Glutamatergic neuron (in vitro differentiated cells): Measurements from ENCODE around the gene UTRN. TPM values are rescaled to one million over a fixed set of nuclear protein-coding genes. Genes with fewer than 3 reads are reported as not detected.

Source experiments
- DNase-seq: peaks from one replicate; pipeline ENCODE4 v3.0.0; 2022
- H3K27ac Mint-ChIP-seq: one replicate; pipeline ENCODE4 v1.8.0; 2020; ENCODE audit warnings: mild to moderate bottlenecking, mixed read lengths, inconsistent platforms; ENCODE audit not compliant: unreplicated experiment
- H3K27me3 Mint-ChIP-seq: one replicate; pipeline ENCODE4 v1.8.0; 2020; ENCODE audit warnings: mild to moderate bottlenecking, moderate library complexity, mixed read lengths, inconsistent platforms; ENCODE audit not compliant: unreplicated experiment
- H3K36me3 Mint-ChIP-seq: one replicate; pipeline ENCODE4 v1.8.0; 2020; ENCODE audit warnings: mild to moderate bottlenecking, mixed read lengths, inconsistent platforms; ENCODE audit not compliant: unreplicated experiment
- H3K4me1 Mint-ChIP-seq: one replicate; pipeline ENCODE4 v1.8.0; 2020; ENCODE audit warnings: mild to moderate bottlenecking, low read depth, mixed read lengths, inconsistent platforms; ENCODE audit not compliant: unreplicated experiment
- H3K4me3 Mint-ChIP-seq: one replicate; pipeline ENCODE4 v1.8.0; 2020; ENCODE audit warnings: mild to moderate bottlenecking, mixed read lengths, inconsistent platforms; ENCODE audit not compliant: unreplicated experiment
- H3K9me3 Mint-ChIP-seq: one replicate; pipeline ENCODE4 v1.8.0; 2020; ENCODE audit warnings: mild to moderate bottlenecking, moderate library complexity, mixed read lengths, inconsistent platforms; ENCODE audit not compliant: unreplicated experiment
- CTCF ChIP-seq: fragments of 200-600 bp; sonication (generic); IDR thresholded peaks from one replicate; pipeline ENCODE4 v1.5.0; 2021; ENCODE audit not compliant: partially characterized antibody, unreplicated experiment
- total RNA-seq: library from RNA; stranded (reverse); fragmentation: NEBNext Ultra II Directional; extraction: Animal tissue kit (Norgen Biotek cat#: 25700); gene quantifications from one replicate; pipeline ENCODE4 v1.2.1, GENCODE V29; 2021; ENCODE audit not compliant: unreplicated experiment

Gene UTRN
- total RNA-seq, 1 donor from 2014 or later = 24.3 TPM

GRCh38 chr6:144264270-144265060 lies 20.7 kb upstream of the UTRN start:
- Mint-ChIP-seq H3K4me3 (no peak overlapping the region), H3K36me3 (no peaks in the 10 kb centered on the region), H3K9me3 (no peaks in the 10 kb centered on the region), H3K27ac (no peak overlapping the region), H3K4me1 (peaks cover 3% of the 10 kb centered on the region), H3K27me3 (no peaks in the 10 kb centered on the region)
- TF ChIP-seq CTCF = no peak
- no peak for DNase-seq

- no peak for DNase-seq
- Mint-ChIP-seq H3K27ac (no peak overlapping the region), H3K4me1 (peaks cover 3% of the 10 kb centered on the region), H3K36me3 (no peaks in the 10 kb centered on the region), H3K27me3 (no peaks in the 10 kb centered on the region), H3K9me3 (no peaks in the 10 kb centered on the region), H3K4me3 (no peak overlapping the region)
- TF ChIP-seq CTCF = no peak
Measured at GRCh38 chr6:144265061-144265357, 20.1 kb upstream of the UTRN start.

- Mint-ChIP-seq H3K36me3 (no peaks in the 10 kb centered on the region), H3K27ac (no peak overlapping the region), H3K9me3 (peaks cover 2% of the 10 kb centered on the region), H3K4me3 (no peak overlapping the region), H3K27me3 (no peaks in the 10 kb centered on the region), H3K4me1 (peaks cover 3% of the 10 kb centered on the region)
- no peak for TF ChIP-seq CTCF
- DNase-seq = no peak
Measured at GRCh38 chr6:144265390-144265789, 19.7 kb upstream of the UTRN start.

- no peaks in the 10 kb centered on the region for H3K27me3 Mint-ChIP-seq
- DNase-seq = no peak
- peaks cover 2% of the 10 kb centered on the region for H3K9me3 Mint-ChIP-seq
- H3K4me3 Mint-ChIP-seq = no peak overlapping the region
- no peak for TF ChIP-seq CTCF
- no peaks in the 10 kb centered on the region for H3K36me3 Mint-ChIP-seq
- peaks cover 3% of the 10 kb centered on the region for H3K4me1 Mint-ChIP-seq
- H3K27ac Mint-ChIP-seq = no peak overlapping the region
Measured at GRCh38 chr6:144266091-144266649, 19.0 kb upstream of the UTRN start.

GRCh38 chr6:144268794-144269349 lies 16.3 kb upstream of the UTRN start:
- Mint-ChIP-seq H3K4me1 (peaks cover 3% of the 10 kb centered on the region), H3K27ac (no peak overlapping the region), H3K36me3 (no peaks in the 10 kb centered on the region), H3K27me3 (no peaks in the 10 kb centered on the region), H3K4me3 (no peak overlapping the region), H3K9me3 (peaks cover 2% of the 10 kb centered on the region)
- no peak for TF ChIP-seq CTCF
- DNase-seq = no peak
